Peyer's patch (tissue), 4 donors: ENCODE measurements around the gene FAM184B.

Source experiments
- POLR2A ChIP-seq, 2 donors: fragments of 450-650 bp; IDR thresholded peaks; one replicate each; pipeline ENCODE4 v1.5.1; 2017; ENCODE audit warnings: antibody characterized with exemption in 2 of 2, mild to moderate bottlenecking in 2 of 2, moderate library complexity in 2 of 2
- TF ChIP-seq, protein P1 (sequence below), 6 experiments: fragments of 450-650 bp in 4 of 6; fragments of 200-600 bp in 2 of 6; sonication (generic) in 1 of 6; IDR thresholded peaks; one replicate each; pipeline ENCODE4 v1.5.1; 2017 to 2019; ENCODE audit warnings: antibody characterized with exemption in 6 of 6, mild to moderate bottlenecking in 3 of 6, moderate library complexity in 1 of 6

DNA sequence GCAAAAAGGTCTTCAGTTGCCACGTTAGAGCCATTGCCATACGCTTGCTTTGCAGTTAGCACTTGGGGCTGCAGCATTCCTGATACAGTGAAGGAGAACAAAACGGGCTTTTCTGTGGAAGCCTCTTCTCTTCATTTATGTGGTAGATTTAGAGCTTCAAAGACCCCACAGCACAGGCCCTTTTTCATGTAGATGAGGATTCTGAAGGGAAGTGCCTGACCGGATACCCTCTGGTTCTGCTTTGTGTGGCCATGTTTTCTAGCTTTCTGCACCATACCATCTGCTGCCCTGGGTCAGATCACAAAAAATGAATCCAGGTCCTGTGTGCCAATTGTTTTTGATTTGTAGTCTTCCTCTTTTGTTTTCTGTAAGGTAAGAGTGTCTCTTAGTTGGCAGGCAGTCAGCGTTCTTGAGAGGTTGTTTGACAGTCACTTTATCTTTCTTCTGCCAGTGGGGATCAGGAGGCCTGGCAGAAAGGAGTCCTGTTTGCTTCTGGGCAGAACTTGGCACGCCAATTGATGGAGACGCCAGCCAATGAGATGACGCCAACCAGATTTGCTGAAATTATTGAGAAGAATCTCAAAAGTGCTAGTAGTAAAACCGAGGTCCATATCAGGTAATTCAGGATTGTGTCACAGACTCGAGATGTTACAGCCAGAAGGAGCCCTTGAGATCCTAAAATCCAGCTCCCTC is 196.8 kb downstream of the FAM184B start:
- TF ChIP-seq, protein P1, sequence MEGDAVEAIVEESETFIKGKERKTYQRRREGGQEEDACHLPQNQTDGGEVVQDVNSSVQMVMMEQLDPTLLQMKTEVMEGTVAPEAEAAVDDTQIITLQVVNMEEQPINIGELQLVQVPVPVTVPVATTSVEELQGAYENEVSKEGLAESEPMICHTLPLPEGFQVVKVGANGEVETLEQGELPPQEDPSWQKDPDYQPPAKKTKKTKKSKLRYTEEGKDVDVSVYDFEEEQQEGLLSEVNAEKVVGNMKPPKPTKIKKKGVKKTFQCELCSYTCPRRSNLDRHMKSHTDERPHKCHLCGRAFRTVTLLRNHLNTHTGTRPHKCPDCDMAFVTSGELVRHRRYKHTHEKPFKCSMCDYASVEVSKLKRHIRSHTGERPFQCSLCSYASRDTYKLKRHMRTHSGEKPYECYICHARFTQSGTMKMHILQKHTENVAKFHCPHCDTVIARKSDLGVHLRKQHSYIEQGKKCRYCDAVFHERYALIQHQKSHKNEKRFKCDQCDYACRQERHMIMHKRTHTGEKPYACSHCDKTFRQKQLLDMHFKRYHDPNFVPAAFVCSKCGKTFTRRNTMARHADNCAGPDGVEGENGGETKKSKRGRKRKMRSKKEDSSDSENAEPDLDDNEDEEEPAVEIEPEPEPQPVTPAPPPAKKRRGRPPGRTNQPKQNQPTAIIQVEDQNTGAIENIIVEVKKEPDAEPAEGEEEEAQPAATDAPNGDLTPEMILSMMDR (IDR thresholded peaks at IDR 0.05), result no peak
- no peak for TF ChIP-seq POLR2A (IDR thresholded peaks at IDR 0.05)
